Measurements from ENCODE around the gene PPDPF.

Gene PPDPF

GRCh38 chr20:63525971-63526370 lies 5.4 kb downstream of the PPDPF start:
- Histone ChIP-seq H3K4me3 (ENCODE audit: low read length) (no peak overlapping the region), H3K79me2 (ENCODE audit: control insufficient read depth, low read length) (peaks cover 13% of the 10 kb centered on the region), H3K4me2 (ENCODE audit: low read length) (no peak overlapping the region), H4K20me1 (ENCODE audit: control insufficient read depth, insufficient read depth, low read depth, low read length) (peaks cover 14% of the 10 kb centered on the region), H3K4me1 (ENCODE audit: control insufficient read depth, low read length) (peaks cover 10% of the 10 kb centered on the region), H3K27ac (ENCODE audit: low read depth, low read length) (no peak overlapping the region), H3F3A (ENCODE audit: control insufficient read depth, insufficient read depth) (peaks cover 9% of the 10 kb centered on the region), H3K27me3 (ENCODE audit: control insufficient read depth, low read length) (peaks cover 20% of the 10 kb centered on the region), H3K9me3 (ENCODE audit: control insufficient read depth, insufficient read depth, low read length) (peaks cover 5% of the 10 kb centered on the region; the same call in 1 of the 2 replicates), H3K36me3 (ENCODE audit: control insufficient read depth, low read length) (peaks cover 22% of the 10 kb centered on the region), H3K9me2 (replicated peaks; ENCODE audit: control insufficient read depth, low read length) (no peaks in the 10 kb centered on the region)
- TF ChIP-seq, protein P1, sequence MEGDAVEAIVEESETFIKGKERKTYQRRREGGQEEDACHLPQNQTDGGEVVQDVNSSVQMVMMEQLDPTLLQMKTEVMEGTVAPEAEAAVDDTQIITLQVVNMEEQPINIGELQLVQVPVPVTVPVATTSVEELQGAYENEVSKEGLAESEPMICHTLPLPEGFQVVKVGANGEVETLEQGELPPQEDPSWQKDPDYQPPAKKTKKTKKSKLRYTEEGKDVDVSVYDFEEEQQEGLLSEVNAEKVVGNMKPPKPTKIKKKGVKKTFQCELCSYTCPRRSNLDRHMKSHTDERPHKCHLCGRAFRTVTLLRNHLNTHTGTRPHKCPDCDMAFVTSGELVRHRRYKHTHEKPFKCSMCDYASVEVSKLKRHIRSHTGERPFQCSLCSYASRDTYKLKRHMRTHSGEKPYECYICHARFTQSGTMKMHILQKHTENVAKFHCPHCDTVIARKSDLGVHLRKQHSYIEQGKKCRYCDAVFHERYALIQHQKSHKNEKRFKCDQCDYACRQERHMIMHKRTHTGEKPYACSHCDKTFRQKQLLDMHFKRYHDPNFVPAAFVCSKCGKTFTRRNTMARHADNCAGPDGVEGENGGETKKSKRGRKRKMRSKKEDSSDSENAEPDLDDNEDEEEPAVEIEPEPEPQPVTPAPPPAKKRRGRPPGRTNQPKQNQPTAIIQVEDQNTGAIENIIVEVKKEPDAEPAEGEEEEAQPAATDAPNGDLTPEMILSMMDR (IDR thresholded peaks at IDR 0.05; ENCODE audit: low read depth, low read length, poor library complexity, severe bottlenecking) = no peak
- TF ChIP-seq EZH2phosphoT487 (IDR thresholded peaks at IDR 0.05; ENCODE audit: borderline replicate concordance, low read length) = no peak

- peaks cover 7% of the 10 kb centered on the region; the same call in 1 of the 2 replicates for H4K20me1 ChIP-seq (ENCODE audit: control insufficient read depth, insufficient read depth, low read depth, low read length)
- peaks cover 9% of the 10 kb centered on the region for H3F3A ChIP-seq (ENCODE audit: control insufficient read depth, insufficient read depth)
- peaks cover 20% of the 10 kb centered on the region for H3K27me3 ChIP-seq (ENCODE audit: control insufficient read depth, low read length)
- no peak for TF ChIP-seq EZH2phosphoT487 (IDR thresholded peaks at IDR 0.05; ENCODE audit: borderline replicate concordance, low read length)
- TF ChIP-seq, protein P1 (IDR thresholded peaks at IDR 0.05; ENCODE audit: low read depth, low read length, poor library complexity, severe bottlenecking) = no peak
- H3K9me3 ChIP-seq (ENCODE audit: control insufficient read depth, insufficient read depth, low read length) = peaks cover 5% of the 10 kb centered on the region; the same call in 1 of the 2 replicates
- no peak overlapping the region for H3K4me3 ChIP-seq (ENCODE audit: low read length)
- H3K79me2 ChIP-seq (ENCODE audit: control insufficient read depth, low read length) = peaks cover 3% of the 10 kb centered on the region; the same call in 1 of the 2 replicates
- no peak overlapping the region for H3K27ac ChIP-seq (ENCODE audit: low read depth, low read length)
- H3K9me2 ChIP-seq (replicated peaks; ENCODE audit: control insufficient read depth, low read length) = no peaks in the 10 kb centered on the region
- H3K4me1 ChIP-seq (ENCODE audit: control insufficient read depth, low read length) = peaks cover 4% of the 10 kb centered on the region; the same call in 1 of the 2 replicates
- peaks cover 13% of the 10 kb centered on the region for H3K36me3 ChIP-seq (ENCODE audit: control insufficient read depth, low read length)
- no peak overlapping the region for H3K4me2 ChIP-seq (ENCODE audit: low read length)
These were observed 6.6 kb downstream of the PPDPF start for GRCh38 chr20:63527184-63527583.

DNA sequence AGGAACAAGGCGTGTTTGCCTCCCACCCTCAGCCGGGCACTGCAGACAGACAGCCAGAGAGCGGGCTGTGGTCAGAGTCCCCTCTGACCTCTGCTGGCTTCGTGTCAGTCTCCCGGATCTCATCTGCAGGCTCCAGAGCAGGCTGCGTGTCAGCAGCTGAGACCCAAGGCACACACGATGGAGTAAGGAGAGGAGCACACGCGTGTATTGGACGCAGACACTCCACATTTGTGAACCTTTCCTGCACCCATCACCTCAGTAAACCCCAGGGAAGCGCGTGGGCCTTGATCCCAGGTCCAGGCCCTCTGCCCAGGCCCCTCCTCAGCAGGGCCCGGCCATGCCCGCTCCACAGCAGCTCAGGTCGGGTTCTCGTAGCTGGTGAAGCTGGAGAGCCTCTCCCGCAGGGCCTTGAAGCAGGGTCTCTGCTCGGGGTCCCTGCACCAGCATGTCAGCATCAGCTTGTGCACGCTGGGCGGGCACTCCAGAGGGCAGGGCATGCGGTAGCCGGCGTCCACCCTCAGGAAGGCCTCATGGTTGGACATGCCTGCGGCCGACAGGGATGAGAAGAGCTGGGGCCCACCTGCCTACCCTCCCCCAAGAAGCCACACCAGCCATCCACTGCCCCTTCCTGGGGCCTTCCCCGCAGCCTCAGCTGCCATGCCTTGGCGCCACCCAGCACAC lies 8.8 kb downstream of the PPDPF start:
- no peak overlapping the region for H3K27ac ChIP-seq (ENCODE audit: low read depth, low read length)
- no peak overlapping the region for H3K4me2 ChIP-seq (ENCODE audit: low read length)
- no peaks in the 10 kb centered on the region for H3K9me2 ChIP-seq (replicated peaks; ENCODE audit: control insufficient read depth, low read length)
- H3K79me2 ChIP-seq (ENCODE audit: control insufficient read depth, low read length) = no peaks in the 10 kb centered on the region
- H3K9me3 ChIP-seq (ENCODE audit: control insufficient read depth, insufficient read depth, low read length) = no peaks in the 10 kb centered on the region
- peaks cover 4% of the 10 kb centered on the region; the same call in 1 of the 2 replicates for H3K4me1 ChIP-seq (ENCODE audit: control insufficient read depth, low read length)
- H3K27me3 ChIP-seq (ENCODE audit: control insufficient read depth, low read length) = peaks cover 20% of the 10 kb centered on the region
- TF ChIP-seq, protein P1 (IDR thresholded peaks at IDR 0.05; ENCODE audit: low read depth, low read length, poor library complexity, severe bottlenecking) = no peak
- no peak for TF ChIP-seq EZH2phosphoT487 (IDR thresholded peaks at IDR 0.05; ENCODE audit: borderline replicate concordance, low read length)
- H3K36me3 ChIP-seq (ENCODE audit: control insufficient read depth, low read length) = no peaks in the 10 kb centered on the region
- 0 out of 2 replicates have a peak, but pooled peaks cover 2% of the 10 kb centered on the region for H4K20me1 ChIP-seq (ENCODE audit: control insufficient read depth, insufficient read depth, low read depth, low read length)
- no peak overlapping the region for H3K4me3 ChIP-seq (ENCODE audit: low read length)
- H3F3A ChIP-seq (ENCODE audit: control insufficient read depth, insufficient read depth) = peaks cover 9% of the 10 kb centered on the region

Measured in DOHH2 (cell line).